Activated naive CD4-positive, alpha-beta T cell treated with anti-CD3 and anti-CD28 coated beads, Interleukin-2, amount 50 U/mL, for 24 hours (primary cell): ENCODE data around the gene SLC22A16.
"Not testable (repeated sequence)": the region's sequence is repeated elsewhere in the genome, so short reads cannot be mapped to it uniquely, and the experiment has no call there.

ENCODE experiments used
- H3K27ac Mint-ChIP-seq: one replicate; pipeline ENCODE4 v1.8.0; 2021; ENCODE audit warnings: mild to moderate bottlenecking, mixed read lengths
- H3K27me3 Mint-ChIP-seq: one replicate; pipeline ENCODE4 v1.8.0; 2021; ENCODE audit warnings: mixed read lengths
- H3K36me3 Mint-ChIP-seq: one replicate; pipeline ENCODE4 v1.8.0; 2021; ENCODE audit warnings: mixed read lengths
- H3K4me1 Mint-ChIP-seq: one replicate; pipeline ENCODE4 v1.8.0; 2021; ENCODE audit warnings: mixed read lengths
- H3K4me3 Mint-ChIP-seq: one replicate; pipeline ENCODE4 v1.8.0; 2021; ENCODE audit warnings: mild to moderate bottlenecking, mixed read lengths
- H3K9me3 Mint-ChIP-seq: one replicate; pipeline ENCODE4 v1.8.0; 2021; ENCODE audit warnings: mixed read lengths

SLC22A16 gene

GRCh38 chr6:110472739-110473138 is 3.7 kb downstream of the SLC22A16 start:
- Mint-ChIP-seq H3K9me3 (no peaks in the 10 kb centered on the region), H3K4me3 (no peak overlapping the region), H3K4me1 (peaks cover 13% of the 10 kb centered on the region), H3K27ac (no peak overlapping the region), H3K36me3 (no peaks in the 10 kb centered on the region), H3K27me3 (peaks cover 25% of the 10 kb centered on the region)

- no peaks in the 10 kb centered on the region for H3K9me3 Mint-ChIP-seq
- no peaks in the 10 kb centered on the region for H3K36me3 Mint-ChIP-seq
- peaks cover 25% of the 10 kb centered on the region for H3K27me3 Mint-ChIP-seq
- no peak overlapping the region for H3K4me3 Mint-ChIP-seq
- H3K27ac Mint-ChIP-seq: no peak overlapping the region
- peaks cover 13% of the 10 kb centered on the region for H3K4me1 Mint-ChIP-seq
Observed at GRCh38 chr6:110471726-110472365, 4.6 kb downstream of the SLC22A16 start.

- Mint-ChIP-seq H3K9me3 (peaks cover 8% of the 10 kb centered on the region), H3K4me3 (no peak overlapping the region), H3K4me1 (no peaks in the 10 kb centered on the region), H3K36me3 (peaks cover 3% of the 10 kb centered on the region), H3K27me3 (peaks cover 14% of the 10 kb centered on the region), H3K27ac (no peak overlapping the region)
Observed at GRCh38 chr6:110468731-110469130, 7.7 kb downstream of the SLC22A16 start.

GRCh38 chr6:110467566-110468140 is 8.8 kb downstream of the SLC22A16 start:
- Mint-ChIP-seq H3K4me1 (no peaks in the 10 kb centered on the region), H3K9me3 (peaks cover 12% of the 10 kb centered on the region), H3K27ac (no peak overlapping the region)

GRCh38 chr6:110462884-110463481 is 13.4 kb downstream of the SLC22A16 start:
- peaks cover 12% of the 10 kb centered on the region for H3K9me3 Mint-ChIP-seq
- H3K4me3 Mint-ChIP-seq: no peak overlapping the region
- H3K4me1 Mint-ChIP-seq: no peaks in the 10 kb centered on the region
- H3K27ac Mint-ChIP-seq: no peak overlapping the region
- H3K27me3 Mint-ChIP-seq: peaks cover 7% of the 10 kb centered on the region
- peaks cover 6% of the 10 kb centered on the region for H3K36me3 Mint-ChIP-seq

More at GRCh38 chr6:110467566-110468140, 8.8 kb downstream of the SLC22A16 start:
- Mint-ChIP-seq H3K4me3 (no peak overlapping the region), H3K27me3 (peaks cover 11% of the 10 kb centered on the region), H3K36me3 (peaks cover 6% of the 10 kb centered on the region)

- H3K4me3 Mint-ChIP-seq: no peak overlapping the region
- H3K4me1 Mint-ChIP-seq: no peaks in the 10 kb centered on the region
- peaks cover 12% of the 10 kb centered on the region for H3K9me3 Mint-ChIP-seq
- H3K27me3 Mint-ChIP-seq: peaks cover 7% of the 10 kb centered on the region
- H3K27ac Mint-ChIP-seq: no peak overlapping the region
- H3K36me3 Mint-ChIP-seq: peaks cover 6% of the 10 kb centered on the region
Observed at GRCh38 chr6:110461376-110461775, 15.0 kb downstream of the SLC22A16 start.

GRCh38 chr6:110459137-110459536 is 17.3 kb downstream of the SLC22A16 start:
- no peaks in the 10 kb centered on the region for H3K4me1 Mint-ChIP-seq
- no peak overlapping the region for H3K27ac Mint-ChIP-seq
- H3K4me3 Mint-ChIP-seq: no peak overlapping the region
- H3K27me3 Mint-ChIP-seq: peaks cover 8% of the 10 kb centered on the region
- peaks cover 8% of the 10 kb centered on the region for H3K9me3 Mint-ChIP-seq
- H3K36me3 Mint-ChIP-seq: peaks cover 6% of the 10 kb centered on the region

- H3K27me3 Mint-ChIP-seq: peaks cover 4% of the 10 kb centered on the region
- no peak overlapping the region for H3K4me3 Mint-ChIP-seq
- H3K4me1 Mint-ChIP-seq: no peaks in the 10 kb centered on the region
- peaks cover 1% of the 10 kb centered on the region for H3K9me3 Mint-ChIP-seq
- peaks cover under 1% of the 10 kb centered on the region for H3K36me3 Mint-ChIP-seq
- no peak overlapping the region for H3K27ac Mint-ChIP-seq
Observed at GRCh38 chr6:110458476-110458875, 17.9 kb downstream of the SLC22A16 start.

- H3K4me3 Mint-ChIP-seq, H3K36me3 Mint-ChIP-seq, H3K27ac Mint-ChIP-seq, H3K9me3 Mint-ChIP-seq, H3K27me3 Mint-ChIP-seq, H3K4me1 Mint-ChIP-seq: not testable (repeated sequence)
Observed at GRCh38 chr6:110457567-110458175, 18.7 kb downstream of the SLC22A16 start.

GRCh38 chr6:110456694-110457093 is 19.7 kb downstream of the SLC22A16 start:
- H3K4me3 Mint-ChIP-seq: no peak overlapping the region
- H3K4me1 Mint-ChIP-seq: no peaks in the 10 kb centered on the region
- no peak overlapping the region for H3K27ac Mint-ChIP-seq
- peaks cover 6% of the 10 kb centered on the region for H3K27me3 Mint-ChIP-seq
- no peaks in the 10 kb centered on the region for H3K9me3 Mint-ChIP-seq
- no peaks in the 10 kb centered on the region for H3K36me3 Mint-ChIP-seq

- H3K36me3 Mint-ChIP-seq: no peaks in the 10 kb centered on the region
- H3K4me1 Mint-ChIP-seq: no peaks in the 10 kb centered on the region
- no peak overlapping the region for H3K27ac Mint-ChIP-seq
- H3K27me3 Mint-ChIP-seq: peaks cover 8% of the 10 kb centered on the region
- H3K9me3 Mint-ChIP-seq: no peaks in the 10 kb centered on the region
- no peak overlapping the region for H3K4me3 Mint-ChIP-seq
Observed at GRCh38 chr6:110449541-110449895, 26.9 kb downstream of the SLC22A16 start.

GRCh38 chr6:110448846-110449540 is 27.4 kb downstream of the SLC22A16 start:
- Mint-ChIP-seq H3K4me3 (no peak overlapping the region), H3K9me3 (no peaks in the 10 kb centered on the region), H3K27me3 (peaks cover 8% of the 10 kb centered on the region), H3K36me3 (no peaks in the 10 kb centered on the region), H3K27ac (no peak overlapping the region), H3K4me1 (no peaks in the 10 kb centered on the region)

- H3K27ac Mint-ChIP-seq: no peak overlapping the region
- H3K36me3 Mint-ChIP-seq: no peaks in the 10 kb centered on the region
- no peaks in the 10 kb centered on the region for H3K4me1 Mint-ChIP-seq
- H3K9me3 Mint-ChIP-seq: no peaks in the 10 kb centered on the region
- no peak overlapping the region for H3K4me3 Mint-ChIP-seq
- H3K27me3 Mint-ChIP-seq: peaks cover 6% of the 10 kb centered on the region
Observed at GRCh38 chr6:110447761-110448160, 28.7 kb downstream of the SLC22A16 start.

- Mint-ChIP-seq H3K9me3 (no peaks in the 10 kb centered on the region), H3K4me1 (no peaks in the 10 kb centered on the region), H3K4me3 (no peak overlapping the region), H3K36me3 (no peaks in the 10 kb centered on the region), H3K27me3 (peaks cover 8% of the 10 kb centered on the region), H3K27ac (no peak overlapping the region)
Observed at GRCh38 chr6:110446405-110446804, 30.0 kb downstream of the SLC22A16 start.

GRCh38 chr6:110440026-110440425 is 36.4 kb downstream of the SLC22A16 start:
- Mint-ChIP-seq H3K27ac (no peak overlapping the region), H3K27me3 (peaks cover 9% of the 10 kb centered on the region), H3K9me3 (no peaks in the 10 kb centered on the region), H3K36me3 (no peaks in the 10 kb centered on the region), H3K4me3 (no peak overlapping the region), H3K4me1 (no peaks in the 10 kb centered on the region)

GRCh38 chr6:110439356-110439755 is 37.1 kb downstream of the SLC22A16 start:
- peaks cover 9% of the 10 kb centered on the region for H3K27me3 Mint-ChIP-seq
- H3K4me1 Mint-ChIP-seq: no peaks in the 10 kb centered on the region
- no peaks in the 10 kb centered on the region for H3K36me3 Mint-ChIP-seq
- H3K9me3 Mint-ChIP-seq: no peaks in the 10 kb centered on the region
- no peak overlapping the region for H3K4me3 Mint-ChIP-seq
- H3K27ac Mint-ChIP-seq: no peak overlapping the region
